K562 (cell line): ENCODE measurements around the gene CSTF1. TPM values are rescaled to one million over a fixed set of nuclear protein-coding genes. Genes with fewer than 3 reads are reported as not detected.

Experiments
- ARID2 ChIP-seq: fragments of 450-650 bp; IDR thresholded peaks from 2 replicates; pipeline ENCODE4 v1.6.1; 2017; ENCODE audit warnings: antibody characterized with exemption, mild to moderate bottlenecking
- CBFA2T3 ChIP-seq: fragments of 450-650 bp; IDR thresholded peaks from 2 replicates; pipeline ENCODE4 v1.6.1; 2017
- EGR1 ChIP-seq: fragments of 450-650 bp; conservative IDR thresholded peaks from 2 replicates; pipeline ENCODE4 v1.6.1; 2017; ENCODE audit warnings: mild to moderate bottlenecking
- EHMT2 ChIP-seq: fragments of 450-650 bp; IDR thresholded peaks from 2 replicates; pipeline ENCODE4 v1.6.1; 2018; ENCODE audit warnings: antibody characterized with exemption
- ELF1 ChIP-seq: fragments of 200-800 bp; sonication (Bioruptor generic); IDR thresholded peaks from 2 replicates; pipeline ENCODE4 v1.6.1; 2016; ENCODE audit warnings: missing genetic modification characterization, missing compliant biosample characterization
- EZH2 ChIP-seq: IDR thresholded peaks from 2 replicates; pipeline ENCODE4 v1.6.1; 2012; ENCODE audit warnings: low read depth, mild to moderate bottlenecking, inconsistent platforms, low read length, borderline replicate concordance
- HEY1 ChIP-seq: fragments of 250-450 bp; sonication (Bioruptor Pico); IDR thresholded peaks from 2 replicates; pipeline ENCODE4 v1.5.0; 2020; ENCODE audit warnings: mild to moderate bottlenecking, moderate library complexity, borderline replicate concordance
- HLTF ChIP-seq: fragments of 450-650 bp; IDR thresholded peaks from 2 replicates; pipeline ENCODE4 v1.6.1; 2016
- HNRNPL ChIP-seq: fragments of 200-400 bp; formaldehyde crosslinking; IDR thresholded peaks from 2 replicates; pipeline ENCODE4 v1.6.1; 2017; ENCODE audit warnings: low read depth, mild to moderate bottlenecking, low read length
- NBN ChIP-seq: fragments of 450-650 bp; IDR thresholded peaks from 2 replicates; pipeline ENCODE4 v1.6.1; 2016; ENCODE audit warnings: low read depth, mild to moderate bottlenecking
- RBM34 ChIP-seq: fragments of 200-400 bp; formaldehyde crosslinking; IDR thresholded peaks from 2 replicates; pipeline ENCODE4 v1.6.1; 2018; ENCODE audit warnings: low read length, borderline replicate concordance; ENCODE audit not compliant: insufficient read depth
- ZC3H4 ChIP-seq: sonication (generic); formaldehyde crosslinking; IDR thresholded peaks from 2 replicates; pipeline ENCODE4 v1.9.0; 2021; ENCODE audit warnings: missing genetic modification reagents, borderline replicate concordance
- ZNF24 ChIP-seq: fragments of 450-650 bp; IDR thresholded peaks from 2 replicates; pipeline ENCODE4 v1.6.1; 2016
- ZNF584 ChIP-seq: fragments of 200-800 bp; sonication (Bioruptor generic); IDR thresholded peaks from 2 replicates; pipeline ENCODE4 v1.6.1; 2016; ENCODE audit warnings: low read depth, mild to moderate bottlenecking, missing genetic modification characterization, missing compliant biosample characterization
- ZNF696 ChIP-seq: fragments of 250-450 bp; sonication (Bioruptor Pico); conservative IDR thresholded peaks from 2 replicates; pipeline ENCODE4 v1.4.0; 2020; ENCODE audit warnings: mild to moderate bottlenecking, moderate library complexity
- ZNF764 ChIP-seq: fragments of 250-450 bp; sonication (Bioruptor Pico); IDR thresholded peaks from 2 replicates; pipeline ENCODE4 v1.4.0; 2020; ENCODE audit warnings: low read depth, mild to moderate bottlenecking, moderate library complexity
- polyA plus RNA-seq, 8 experiments: library from polyadenylated mRNA; depleted of rRNA in 4 of 8; stranded (reverse) in 5 of 8; unstranded in 3 of 8; fragments of >200 nt; fragmentation: Nextera tagmentation in 2 of 8; fragmentation: Illumina TruSeq in 1 of 8; extraction: Ambion mirVana in 2 of 8; extraction: Trizol in 1 of 8; gene quantifications; 2 replicates each; pipeline versions ENCODE4 v1.2.1 to v1.2.3, GENCODE V29; 2011 to 2014; ENCODE audit warnings: inconsistent platforms in 1 of 8, missing spikeins in 1 of 8
- total RNA-seq, 7 experiments: library from RNA; depleted of rRNA in 6 of 7; stranded (reverse); fragments of >200 nt in 6 of 7; fragmentation: Illumina TruSeq in 2 of 7; extraction: Trizol in 2 of 7; gene quantifications; 2 replicates each; pipeline versions ENCODE4 v1.2.1 to v1.2.3, GENCODE V29; 2011 to 2021; ENCODE audit warnings: low replicate concordance in 1 of 7
- TF ChIP-seq, protein P1 (sequence below): fragments of 450-650 bp; formaldehyde crosslinking; IDR thresholded peaks from 2 replicates; pipeline ENCODE4 v1.4.0; 2020; ENCODE audit warnings: mild to moderate bottlenecking, moderate library complexity
- TF ChIP-seq, protein P2 (sequence below): sonication (generic); formaldehyde crosslinking; IDR thresholded peaks from 2 replicates; pipeline ENCODE4 v1.8.1; 2022; ENCODE audit warnings: missing genetic modification reagents
- TF ChIP-seq, protein P3 (sequence below): sonication (generic); formaldehyde crosslinking; IDR thresholded peaks from 2 replicates; pipeline ENCODE4 v1.8.1; 2023; ENCODE audit warnings: mild to moderate bottlenecking, missing genetic modification reagents
- TF ChIP-seq, protein P4 (sequence below): fragments of 450-650 bp; IDR thresholded peaks from 2 replicates; pipeline ENCODE4 v1.6.1; 2016; ENCODE audit warnings: borderline replicate concordance
- TF ChIP-seq, protein P5 (sequence below): fragments of 450-650 bp; IDR thresholded peaks from 2 replicates; pipeline ENCODE4 v1.6.1; 2016; ENCODE audit warnings: mild to moderate bottlenecking

The CSTF1 gene
- total and polyA plus RNA-seq, 9 of the 15 experiments (the other 6 are each of a cell fraction or from before 2014, with no cell fraction given) = 30.8 to 110 (median 53.4) TPM

DNA sequence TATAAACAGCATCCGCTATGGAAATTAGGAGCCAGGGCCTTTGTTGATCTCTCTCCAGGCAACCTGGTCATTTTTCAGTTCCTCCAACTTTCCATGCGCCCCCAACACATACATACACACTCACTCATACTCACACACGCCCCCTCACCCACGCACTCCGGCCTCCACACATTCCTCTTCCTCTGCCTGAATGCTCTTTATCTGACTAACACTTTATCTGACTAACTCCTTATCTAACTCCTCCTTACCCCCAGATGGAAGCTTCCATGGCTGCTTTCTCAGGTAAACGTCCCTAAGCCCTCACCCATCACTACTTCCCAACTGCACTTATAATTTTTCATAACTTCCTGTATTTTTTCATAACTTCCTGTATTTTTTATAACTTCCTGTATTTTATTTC lies 37.1 kb downstream of the CSTF1 start (continued):
- TF ChIP-seq, protein P1, sequence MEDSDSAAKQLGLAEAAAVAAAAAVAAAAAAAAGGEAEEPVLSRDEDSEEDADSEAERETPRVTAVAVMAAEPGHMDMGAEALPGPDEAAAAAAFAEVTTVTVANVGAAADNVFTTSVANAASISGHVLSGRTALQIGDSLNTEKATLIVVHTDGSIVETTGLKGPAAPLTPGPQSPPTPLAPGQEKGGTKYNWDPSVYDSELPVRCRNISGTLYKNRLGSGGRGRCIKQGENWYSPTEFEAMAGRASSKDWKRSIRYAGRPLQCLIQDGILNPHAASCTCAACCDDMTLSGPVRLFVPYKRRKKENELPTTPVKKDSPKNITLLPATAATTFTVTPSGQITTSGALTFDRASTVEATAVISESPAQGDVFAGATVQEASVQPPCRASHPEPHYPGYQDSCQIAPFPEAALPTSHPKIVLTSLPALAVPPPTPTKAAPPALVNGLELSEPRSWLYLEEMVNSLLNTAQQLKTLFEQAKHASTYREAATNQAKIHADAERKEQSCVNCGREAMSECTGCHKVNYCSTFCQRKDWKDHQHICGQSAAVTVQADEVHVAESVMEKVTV (CRISPR knock-in tag) = no peak
- TF ChIP-seq ZNF696 (no peak), ZNF584 (no peak), ARID2 (no peak), HEY1 (CRISPR knock-in tag) (no peak), ELF1 (tag) (no peak), ZNF764 (CRISPR knock-in tag) (no peak), HNRNPL (no peak), NBN (no peak), ZNF24 (no peak), HLTF (peak; percentile 78; the same call in 1 of the 2 replicates), RBM34 (no peak), EGR1 (peak; percentile 100), ZC3H4 (CRISPR knock-in tag) (no peak), EZH2 (no peak), EHMT2 (no peak), CBFA2T3 (peak; percentile 93)
- TF ChIP-seq, protein P2, sequence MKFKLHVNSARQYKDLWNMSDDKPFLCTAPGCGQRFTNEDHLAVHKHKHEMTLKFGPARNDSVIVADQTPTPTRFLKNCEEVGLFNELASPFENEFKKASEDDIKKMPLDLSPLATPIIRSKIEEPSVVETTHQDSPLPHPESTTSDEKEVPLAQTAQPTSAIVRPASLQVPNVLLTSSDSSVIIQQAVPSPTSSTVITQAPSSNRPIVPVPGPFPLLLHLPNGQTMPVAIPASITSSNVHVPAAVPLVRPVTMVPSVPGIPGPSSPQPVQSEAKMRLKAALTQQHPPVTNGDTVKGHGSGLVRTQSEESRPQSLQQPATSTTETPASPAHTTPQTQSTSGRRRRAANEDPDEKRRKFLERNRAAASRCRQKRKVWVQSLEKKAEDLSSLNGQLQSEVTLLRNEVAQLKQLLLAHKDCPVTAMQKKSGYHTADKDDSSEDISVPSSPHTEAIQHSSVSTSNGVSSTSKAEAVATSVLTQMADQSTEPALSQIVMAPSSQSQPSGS (CRISPR knock-in tag) = no peak
- TF ChIP-seq, protein P3, sequence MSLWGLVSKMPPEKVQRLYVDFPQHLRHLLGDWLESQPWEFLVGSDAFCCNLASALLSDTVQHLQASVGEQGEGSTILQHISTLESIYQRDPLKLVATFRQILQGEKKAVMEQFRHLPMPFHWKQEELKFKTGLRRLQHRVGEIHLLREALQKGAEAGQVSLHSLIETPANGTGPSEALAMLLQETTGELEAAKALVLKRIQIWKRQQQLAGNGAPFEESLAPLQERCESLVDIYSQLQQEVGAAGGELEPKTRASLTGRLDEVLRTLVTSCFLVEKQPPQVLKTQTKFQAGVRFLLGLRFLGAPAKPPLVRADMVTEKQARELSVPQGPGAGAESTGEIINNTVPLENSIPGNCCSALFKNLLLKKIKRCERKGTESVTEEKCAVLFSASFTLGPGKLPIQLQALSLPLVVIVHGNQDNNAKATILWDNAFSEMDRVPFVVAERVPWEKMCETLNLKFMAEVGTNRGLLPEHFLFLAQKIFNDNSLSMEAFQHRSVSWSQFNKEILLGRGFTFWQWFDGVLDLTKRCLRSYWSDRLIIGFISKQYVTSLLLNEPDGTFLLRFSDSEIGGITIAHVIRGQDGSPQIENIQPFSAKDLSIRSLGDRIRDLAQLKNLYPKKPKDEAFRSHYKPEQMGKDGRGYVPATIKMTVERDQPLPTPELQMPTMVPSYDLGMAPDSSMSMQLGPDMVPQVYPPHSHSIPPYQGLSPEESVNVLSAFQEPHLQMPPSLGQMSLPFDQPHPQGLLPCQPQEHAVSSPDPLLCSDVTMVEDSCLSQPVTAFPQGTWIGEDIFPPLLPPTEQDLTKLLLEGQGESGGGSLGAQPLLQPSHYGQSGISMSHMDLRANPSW (CRISPR knock-in tag) = no peak
- TF ChIP-seq, protein P4, sequence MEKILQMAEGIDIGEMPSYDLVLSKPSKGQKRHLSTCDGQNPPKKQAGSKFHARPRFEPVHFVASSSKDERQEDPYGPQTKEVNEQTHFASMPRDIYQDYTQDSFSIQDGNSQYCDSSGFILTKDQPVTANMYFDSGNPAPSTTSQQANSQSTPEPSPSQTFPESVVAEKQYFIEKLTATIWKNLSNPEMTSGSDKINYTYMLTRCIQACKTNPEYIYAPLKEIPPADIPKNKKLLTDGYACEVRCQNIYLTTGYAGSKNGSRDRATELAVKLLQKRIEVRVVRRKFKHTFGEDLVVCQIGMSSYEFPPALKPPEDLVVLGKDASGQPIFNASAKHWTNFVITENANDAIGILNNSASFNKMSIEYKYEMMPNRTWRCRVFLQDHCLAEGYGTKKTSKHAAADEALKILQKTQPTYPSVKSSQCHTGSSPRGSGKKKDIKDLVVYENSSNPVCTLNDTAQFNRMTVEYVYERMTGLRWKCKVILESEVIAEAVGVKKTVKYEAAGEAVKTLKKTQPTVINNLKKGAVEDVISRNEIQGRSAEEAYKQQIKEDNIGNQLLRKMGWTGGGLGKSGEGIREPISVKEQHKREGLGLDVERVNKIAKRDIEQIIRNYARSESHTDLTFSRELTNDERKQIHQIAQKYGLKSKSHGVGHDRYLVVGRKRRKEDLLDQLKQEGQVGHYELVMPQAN = no peak
- TF ChIP-seq, protein P5, sequence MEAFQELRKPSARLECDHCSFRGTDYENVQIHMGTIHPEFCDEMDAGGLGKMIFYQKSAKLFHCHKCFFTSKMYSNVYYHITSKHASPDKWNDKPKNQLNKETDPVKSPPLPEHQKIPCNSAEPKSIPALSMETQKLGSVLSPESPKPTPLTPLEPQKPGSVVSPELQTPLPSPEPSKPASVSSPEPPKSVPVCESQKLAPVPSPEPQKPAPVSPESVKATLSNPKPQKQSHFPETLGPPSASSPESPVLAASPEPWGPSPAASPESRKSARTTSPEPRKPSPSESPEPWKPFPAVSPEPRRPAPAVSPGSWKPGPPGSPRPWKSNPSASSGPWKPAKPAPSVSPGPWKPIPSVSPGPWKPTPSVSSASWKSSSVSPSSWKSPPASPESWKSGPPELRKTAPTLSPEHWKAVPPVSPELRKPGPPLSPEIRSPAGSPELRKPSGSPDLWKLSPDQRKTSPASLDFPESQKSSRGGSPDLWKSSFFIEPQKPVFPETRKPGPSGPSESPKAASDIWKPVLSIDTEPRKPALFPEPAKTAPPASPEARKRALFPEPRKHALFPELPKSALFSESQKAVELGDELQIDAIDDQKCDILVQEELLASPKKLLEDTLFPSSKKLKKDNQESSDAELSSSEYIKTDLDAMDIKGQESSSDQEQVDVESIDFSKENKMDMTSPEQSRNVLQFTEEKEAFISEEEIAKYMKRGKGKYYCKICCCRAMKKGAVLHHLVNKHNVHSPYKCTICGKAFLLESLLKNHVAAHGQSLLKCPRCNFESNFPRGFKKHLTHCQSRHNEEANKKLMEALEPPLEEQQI = no peak
